WTC11 (cell line): Measurements from ENCODE around the gene ZBTB43. TPM values are rescaled to one million over a fixed set of nuclear protein-coding genes. Genes with fewer than 3 reads are reported as not detected.

Experiments used
- ATAC-seq: fragments of 200-7000 bp; cut with Tn5 transposase; 2 replicates; pipeline ENCODE4 v1.10.0; 2021; ENCODE audit warnings: mild to moderate bottlenecking, moderate library complexity
- CTCF ChIA-PET: fragments of 300-600 bp; sonication (Branson Sonifier 250); formaldehyde crosslinking; loops from one replicate; lab custom pipeline; 2021; ENCODE audit warnings: antibody characterized with exemption; lab: Charles Lee
- POLR2A ChIA-PET: fragments of 350-600 bp; sonication (Branson Sonifier 250); formaldehyde crosslinking; loops from one replicate; lab custom pipeline; 2021; ENCODE audit warnings: antibody characterized with exemption; lab: Charles Lee
- DNase-seq: peaks from one replicate; pipeline ENCODE4 v3.0.0; 2021; ENCODE audit warnings: low spot score
- H3K27ac Mint-ChIP-seq: 2 replicates; pipeline ENCODE4 v1.8.0; 2021; ENCODE audit warnings: mixed read lengths
- H3K27me3 Mint-ChIP-seq: 2 replicates; pipeline ENCODE4 v1.8.0; 2021; ENCODE audit warnings: low read depth, mild to moderate bottlenecking, moderate library complexity, mixed read lengths
- H3K36me3 Mint-ChIP-seq: 2 replicates; pipeline ENCODE4 v1.8.0; 2021; ENCODE audit warnings: mixed read lengths
- H3K4me1 Mint-ChIP-seq: 2 replicates; pipeline ENCODE4 v1.8.0; 2022; ENCODE audit warnings: mixed read lengths
- H3K4me3 Mint-ChIP-seq: 2 replicates; pipeline ENCODE4 v1.8.0; 2021; ENCODE audit warnings: mild to moderate bottlenecking, moderate library complexity, mixed read lengths
- H3K9me3 Mint-ChIP-seq: 2 replicates; pipeline ENCODE4 v1.8.0; 2021; ENCODE audit warnings: mixed read lengths
- AFF4 ChIP-seq: sonication (generic); formaldehyde crosslinking; IDR thresholded peaks from 2 replicates; pipeline ENCODE4 v1.8.1; 2023; ENCODE audit warnings: mild to moderate bottlenecking, missing genetic modification reagents, borderline replicate concordance
- AR ChIP-seq: fragments of 250-450 bp; sonication (Bioruptor Pico); IDR thresholded peaks from 2 replicates; pipeline ENCODE4 v1.9.0; 2021; ENCODE audit warnings: mild to moderate bottlenecking
- ATF3 ChIP-seq: sonication (generic); formaldehyde crosslinking; conservative IDR thresholded peaks from 2 replicates; pipeline ENCODE4 v1.8.1; 2022; ENCODE audit warnings: mild to moderate bottlenecking, missing genetic modification reagents
- ATF6 ChIP-seq: sonication (generic); formaldehyde crosslinking; IDR thresholded peaks from 2 replicates; pipeline ENCODE4 v1.8.1; 2023; ENCODE audit warnings: mild to moderate bottlenecking, missing genetic modification reagents
- CREM ChIP-seq: sonication (generic); formaldehyde crosslinking; IDR thresholded peaks from 2 replicates; pipeline ENCODE4 v1.8.1; 2022; ENCODE audit warnings: mild to moderate bottlenecking, missing genetic modification reagents, moderate library complexity
- E2F1 ChIP-seq: sonication (generic); formaldehyde crosslinking; IDR thresholded peaks from 2 replicates; pipeline ENCODE4 v1.8.0; 2022; ENCODE audit warnings: mild to moderate bottlenecking, missing genetic modification reagents
- ELF4 ChIP-seq: sonication (generic); formaldehyde crosslinking; IDR thresholded peaks from 2 replicates; pipeline ENCODE4 v1.8.1; 2022; ENCODE audit warnings: low read depth, mild to moderate bottlenecking, moderate library complexity, missing genetic modification reagents
- EMX1 ChIP-seq: fragments of 250-450 bp; sonication (Bioruptor Pico); IDR thresholded peaks from 2 replicates; pipeline ENCODE4 v1.8.0; 2021; ENCODE audit warnings: mild to moderate bottlenecking
- ERG ChIP-seq: fragments of 250-450 bp; sonication (Bioruptor Pico); IDR thresholded peaks from 2 replicates; pipeline ENCODE4 v1.8.0; 2021; ENCODE audit warnings: mild to moderate bottlenecking
- FOXK1 ChIP-seq: sonication (generic); formaldehyde crosslinking; IDR thresholded peaks from 2 replicates; pipeline ENCODE4 v1.8.0; 2022; ENCODE audit warnings: mild to moderate bottlenecking, moderate library complexity, missing genetic modification reagents
- JUN ChIP-seq: sonication (generic); formaldehyde crosslinking; IDR thresholded peaks from 2 replicates; pipeline ENCODE4 v1.8.0; 2023; ENCODE audit warnings: mild to moderate bottlenecking, missing genetic modification reagents
- MLX ChIP-seq: sonication (generic); formaldehyde crosslinking; IDR thresholded peaks from 2 replicates; pipeline ENCODE4 v1.8.1; 2023; ENCODE audit warnings: mild to moderate bottlenecking, missing genetic modification reagents, moderate library complexity
- MYBL2 ChIP-seq: sonication (generic); formaldehyde crosslinking; IDR thresholded peaks from 2 replicates; pipeline ENCODE4 v1.8.1; 2023; ENCODE audit warnings: mild to moderate bottlenecking, moderate library complexity, missing genetic modification reagents
- NFE2L1 ChIP-seq: sonication (generic); formaldehyde crosslinking; IDR thresholded peaks from 2 replicates; pipeline ENCODE4 v1.8.1; 2023; ENCODE audit warnings: missing genetic modification reagents
- PRRX2 ChIP-seq: fragments of 250-450 bp; sonication (Bioruptor Pico); IDR thresholded peaks from 2 replicates; pipeline ENCODE4 v1.8.0; 2021; ENCODE audit warnings: mild to moderate bottlenecking
- TCF7 ChIP-seq: sonication (generic); formaldehyde crosslinking; IDR thresholded peaks from 2 replicates; pipeline ENCODE4 v1.8.0; 2022; ENCODE audit warnings: mild to moderate bottlenecking, low read depth, missing genetic modification reagents, moderate library complexity
- USF2 ChIP-seq: sonication (generic); formaldehyde crosslinking; IDR thresholded peaks from 2 replicates; pipeline ENCODE4 v1.8.1; 2023; ENCODE audit warnings: mild to moderate bottlenecking, missing genetic modification reagents, moderate library complexity
- ZNF138 ChIP-seq: sonication (generic); formaldehyde crosslinking; conservative IDR thresholded peaks from 2 replicates; pipeline ENCODE4 v1.8.1; 2022; ENCODE audit warnings: mild to moderate bottlenecking, moderate library complexity, missing genetic modification reagents
- ZNF416 ChIP-seq: fragments of 250-450 bp; sonication (Bioruptor Pico); IDR thresholded peaks from 2 replicates; pipeline ENCODE4 v1.9.0; 2021; ENCODE audit warnings: mild to moderate bottlenecking, inconsistent platforms
- ZNF671 ChIP-seq: fragments of 250-450 bp; sonication (Bioruptor Pico); IDR thresholded peaks from 2 replicates; pipeline ENCODE4 v1.8.0; 2021; ENCODE audit warnings: mild to moderate bottlenecking
- total RNA-seq: library from RNA; stranded (reverse); gene quantifications from 3 replicates; pipeline ENCODE4 v1.2.3, GENCODE V29; 2021

Gene ZBTB43
- total RNA-seq, 1 experiment from 2014 or later: 23.8 TPM

GRCh38 chr9:126799034-126799433, 5.8 kb upstream of the ZBTB43 start:
- ChIA-PET POLR2A (no interaction called here), CTCF (interaction anchor here (1.8 kb wide), 1 partner anchor 17 kb away, joined by 8 read pairs; no protein-coding TSS in a partner anchor)
- DNase-seq: no peak
- no peak overlapping the region for H3K27ac Mint-ChIP-seq
- H3K27me3 Mint-ChIP-seq: peaks cover 23% of the 10 kb centered on the region
- no peak for ATAC-seq
- no peak overlapping the region for H3K4me3 Mint-ChIP-seq
- H3K4me1 Mint-ChIP-seq: no peaks in the 10 kb centered on the region
- 0 out of 2 replicates have a peak, but pooled peaks cover 2% of the 10 kb centered on the region for H3K36me3 Mint-ChIP-seq
- peaks cover 11% of the 10 kb centered on the region for H3K9me3 Mint-ChIP-seq
- no peak for TF ChIP-seq MYBL2 (CRISPR knock-in tag)
- no peak for TF ChIP-seq ZNF138
- TF ChIP-seq ZNF671 (CRISPR knock-in tag): no peak
- no peak for TF ChIP-seq EMX1 (CRISPR knock-in tag)
- no peak for TF ChIP-seq NFE2L1 (CRISPR knock-in tag)
- no peak for TF ChIP-seq CREM (CRISPR knock-in tag)
- no peak for TF ChIP-seq FOXK1 (CRISPR knock-in tag)
- no peak for TF ChIP-seq ATF6
- no peak for TF ChIP-seq ELF4 (CRISPR knock-in tag)
- TF ChIP-seq USF2 (CRISPR knock-in tag): no peak

- ATAC-seq (no peak), DNase-seq (no peak)
- H3K36me3 Mint-ChIP-seq: no peaks in the 10 kb centered on the region
- H3K4me3 Mint-ChIP-seq: no peak overlapping the region
- H3K9me3 Mint-ChIP-seq: peaks cover 5% of the 10 kb centered on the region; the same call in 1 of the 2 replicates
- CTCF ChIA-PET: interaction anchor here (1.0 kb wide), 1 partner anchor 97 kb away, joined by 3 read pairs; no protein-coding TSS in a partner anchor
- POLR2A ChIA-PET: interaction anchor here (0.5 kb wide), 1 partner anchor 51 kb away, joined by 3 read pairs; no protein-coding TSS in a partner anchor
- peaks cover 15% of the 10 kb centered on the region for H3K27me3 Mint-ChIP-seq
- peaks cover 13% of the 10 kb centered on the region for H3K4me1 Mint-ChIP-seq
- no peak overlapping the region for H3K27ac Mint-ChIP-seq
- no peak for TF ChIP-seq AFF4 (CRISPR knock-in tag)
- no peak for TF ChIP-seq ZNF416 (CRISPR knock-in tag)
- no peak for TF ChIP-seq JUN
- no peak for TF ChIP-seq E2F1 (CRISPR knock-in tag)
- no peak for TF ChIP-seq ZNF671 (CRISPR knock-in tag)
- TF ChIP-seq AR (CRISPR knock-in tag): no peak
- TF ChIP-seq TCF7 (CRISPR knock-in tag): no peak
- TF ChIP-seq ERG (CRISPR knock-in tag): no peak
- no peak for TF ChIP-seq PRRX2 (CRISPR knock-in tag)
- TF ChIP-seq ATF3 (CRISPR knock-in tag): no peak
- TF ChIP-seq MLX: no peak
Measured at GRCh38 chr9:126802318-126803059, 2.4 kb upstream of the ZBTB43 start.
